Panc1 (cell line): ENCODE measurements around the gene SLC27A2. TPM values are rescaled to one million over a fixed set of nuclear protein-coding genes. Genes with fewer than 3 reads are reported as not detected.

Experiments used
- ATAC-seq: fragments of 200-7000 bp; cut with Tn5 transposase; 2 replicates; pipeline ENCODE4 v1.9.1; 2020; ENCODE audit warnings: mild to moderate bottlenecking, moderate library complexity
- BruUV-seq: library from RNA; stranded (reverse); fragments of 400-500 nt; replicated peaks from 2 replicates; lab custom pipeline; 2021; lab: Mats Ljungman, UMichigan
- CTCF ChIA-PET: fragments of 300-600 bp; sonication (Branson Sonifier 250); formaldehyde crosslinking; loops from one replicate; lab custom pipeline; 2022; ENCODE audit warnings: antibody characterized with exemption; lab: Charles Lee
- POLR2A ChIA-PET: fragments of 300-600 bp; sonication (Branson Sonifier 250); formaldehyde crosslinking; loops from one replicate; lab custom pipeline; 2022; ENCODE audit warnings: antibody characterized with exemption; lab: Charles Lee
- DNase-seq: peaks from one replicate; pipeline ENCODE4 v3.0.0-alpha.2; 2010; ENCODE audit warnings: low read depth, low spot score
- H3K27ac ChIP-seq: 2 replicates; pipeline ENCODE4 v1.5.1; 2011; ENCODE audit warnings: mild to moderate bottlenecking, low read length, inconsistent platforms
- H3K27me3 ChIP-seq: fragments of 200-500 bp; sonication (Bioruptor generic); 2 replicates; pipeline ENCODE4 v1.6.0; 2014; ENCODE audit warnings: low read length, inconsistent platforms; ENCODE audit not compliant: control insufficient read depth, insufficient read depth
- H3K36me3 ChIP-seq: fragments of 200-500 bp; sonication (Bioruptor generic); 2 replicates; pipeline ENCODE4 v1.5.1; 2014; ENCODE audit warnings: inconsistent platforms, mild to moderate bottlenecking, low read length, moderate library complexity; ENCODE audit not compliant: control insufficient read depth, insufficient read depth
- H3K4me1 ChIP-seq: 2 replicates; pipeline ENCODE4 v1.5.1; 2011; ENCODE audit warnings: inconsistent platforms, mild to moderate bottlenecking, low read length, moderate library complexity; ENCODE audit not compliant: control insufficient read depth, insufficient read depth
- H3K4me3 ChIP-seq, 2 experiments: 2 replicates each; pipeline ENCODE4 v1.5.1; 2011 to 2012; ENCODE audit warnings: low read depth in 2 of 2, low read length in 2 of 2, mild to moderate bottlenecking in 2 of 2, inconsistent platforms in 1 of 2, moderate library complexity in 1 of 2
- H3K9me3 ChIP-seq: fragments of 200-500 bp; sonication (Bioruptor generic); 2 replicates; pipeline ENCODE4 v1.5.1; 2014; ENCODE audit warnings: low read depth, mild to moderate bottlenecking, inconsistent platforms, low read length, moderate library complexity; ENCODE audit not compliant: control insufficient read depth, insufficient read depth
- POLR2AphosphoS5 ChIP-seq: IDR thresholded peaks from 2 replicates; pipeline ENCODE4 v1.6.1; 2012; ENCODE audit warnings: mild to moderate bottlenecking, low read depth, low read length, moderate library complexity
- SIN3A ChIP-seq: IDR thresholded peaks from 2 replicates; pipeline ENCODE4 v1.6.1; 2012; ENCODE audit warnings: low read depth, mild to moderate bottlenecking, low read length, moderate library complexity, borderline replicate concordance; ENCODE audit not compliant: insufficient read depth
- TCF7L2 ChIP-seq: IDR thresholded peaks from 2 replicates; pipeline ENCODE4 v1.6.1; 2011; ENCODE audit warnings: mild to moderate bottlenecking, low read depth, low read length, inconsistent platforms
- in situ Hi-C: cut with HindIII; loops from 2 replicates; pipeline ENCODE4 v1.10.0; 2016; ENCODE audit warnings: low sequenced_read_pairs, low pct_unique_long_range_greater_than_20kb
- intact Hi-C: fragments of 100-400 bp; cut with micrococcal nuclease; formaldehyde crosslinking; loops from one replicate; pipeline ENCODE4 v1.10.0; 2022; ENCODE audit not compliant: unreplicated experiment
- total RNA-seq: library from RNA; stranded (reverse); gene quantifications from one replicate; pipeline ENCODE4 v1.2.1, GENCODE V29; 2021; ENCODE audit not compliant: unreplicated experiment
- TF ChIP-seq, protein P1 (sequence below), 2 experiments: IDR thresholded peaks; 2 replicates each; pipeline ENCODE4 v1.6.1; 2011 to 2012; ENCODE audit warnings: low read depth in 2 of 2, control low read depth in 1 of 2, low read length in 1 of 2, mild to moderate bottlenecking in 1 of 2, moderate library complexity in 1 of 2; ENCODE audit not compliant: insufficient read depth in 1 of 2
- TF ChIP-seq, protein P2 (sequence below): fragments of 450-650 bp; IDR thresholded peaks from 2 replicates; pipeline ENCODE4 v1.5.1; 2017; ENCODE audit warnings: mild to moderate bottlenecking

The SLC27A2 gene
- total RNA-seq, 1 experiment from 2014 or later = 0.18 TPM

DNA sequence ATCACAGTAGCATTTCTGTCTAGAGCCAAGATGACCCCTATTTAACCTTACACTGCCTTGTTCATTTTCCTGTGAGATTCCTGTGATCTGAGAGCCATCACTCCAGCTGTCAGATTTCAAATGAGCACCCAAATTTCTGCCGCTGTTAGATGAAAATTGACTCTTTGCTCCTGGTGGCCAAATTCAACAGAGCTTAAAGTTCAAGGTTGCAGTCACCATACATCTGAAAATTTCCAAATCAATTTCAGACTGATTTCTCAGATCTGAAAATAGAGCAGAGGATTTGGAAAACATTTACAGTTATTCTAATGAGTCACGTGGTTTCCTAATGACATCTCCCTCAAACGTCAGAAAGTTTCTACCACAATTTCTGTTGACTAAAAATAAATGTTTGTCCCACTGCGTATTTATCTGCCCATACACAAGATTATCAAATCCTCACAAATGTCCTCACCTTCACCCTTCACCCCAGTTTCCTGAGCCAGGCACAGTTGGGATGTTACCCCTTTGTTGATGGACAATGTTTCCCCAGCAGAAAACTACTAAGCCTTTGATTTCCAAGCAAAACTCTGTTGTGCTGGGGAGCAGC lies 67.1 kb downstream of the SLC27A2 start:
- no peak overlapping the region for H3K27ac ChIP-seq
- H3K9me3 ChIP-seq = no peaks in the 10 kb centered on the region
- H3K4me1 ChIP-seq = no peaks in the 10 kb centered on the region
- intact Hi-C loops = no loop called here
- in situ Hi-C loops = no loop called here
- no peak overlapping the region for H3K4me3 ChIP-seq
- no peak for DNase-seq
- CTCF ChIA-PET = interaction anchor here (0.6 kb wide), 1 partner anchor 568 kb away, joined by 7 read pairs; no protein-coding TSS in a partner anchor
- POLR2A ChIA-PET = no interaction called here
- ATAC-seq = no peak
- H3K36me3 ChIP-seq = no peaks in the 10 kb centered on the region
- peaks cover under 1% of the 10 kb centered on the region; the same call in 1 of the 2 replicates for H3K27me3 ChIP-seq
- BruUV-seq = no TSS peak
- TF ChIP-seq, protein P1, sequence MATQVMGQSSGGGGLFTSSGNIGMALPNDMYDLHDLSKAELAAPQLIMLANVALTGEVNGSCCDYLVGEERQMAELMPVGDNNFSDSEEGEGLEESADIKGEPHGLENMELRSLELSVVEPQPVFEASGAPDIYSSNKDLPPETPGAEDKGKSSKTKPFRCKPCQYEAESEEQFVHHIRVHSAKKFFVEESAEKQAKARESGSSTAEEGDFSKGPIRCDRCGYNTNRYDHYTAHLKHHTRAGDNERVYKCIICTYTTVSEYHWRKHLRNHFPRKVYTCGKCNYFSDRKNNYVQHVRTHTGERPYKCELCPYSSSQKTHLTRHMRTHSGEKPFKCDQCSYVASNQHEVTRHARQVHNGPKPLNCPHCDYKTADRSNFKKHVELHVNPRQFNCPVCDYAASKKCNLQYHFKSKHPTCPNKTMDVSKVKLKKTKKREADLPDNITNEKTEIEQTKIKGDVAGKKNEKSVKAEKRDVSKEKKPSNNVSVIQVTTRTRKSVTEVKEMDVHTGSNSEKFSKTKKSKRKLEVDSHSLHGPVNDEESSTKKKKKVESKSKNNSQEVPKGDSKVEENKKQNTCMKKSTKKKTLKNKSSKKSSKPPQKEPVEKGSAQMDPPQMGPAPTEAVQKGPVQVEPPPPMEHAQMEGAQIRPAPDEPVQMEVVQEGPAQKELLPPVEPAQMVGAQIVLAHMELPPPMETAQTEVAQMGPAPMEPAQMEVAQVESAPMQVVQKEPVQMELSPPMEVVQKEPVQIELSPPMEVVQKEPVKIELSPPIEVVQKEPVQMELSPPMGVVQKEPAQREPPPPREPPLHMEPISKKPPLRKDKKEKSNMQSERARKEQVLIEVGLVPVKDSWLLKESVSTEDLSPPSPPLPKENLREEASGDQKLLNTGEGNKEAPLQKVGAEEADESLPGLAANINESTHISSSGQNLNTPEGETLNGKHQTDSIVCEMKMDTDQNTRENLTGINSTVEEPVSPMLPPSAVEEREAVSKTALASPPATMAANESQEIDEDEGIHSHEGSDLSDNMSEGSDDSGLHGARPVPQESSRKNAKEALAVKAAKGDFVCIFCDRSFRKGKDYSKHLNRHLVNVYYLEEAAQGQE (IDR thresholded peaks at IDR 0.05; ENCODE audit: insufficient read depth in 1 of 2, low read depth in 2 of 2, low read length in 1 of 2) = no peak
- no peak for TF ChIP-seq TCF7L2
- TF ChIP-seq POLR2AphosphoS5 = no peak
- TF ChIP-seq, protein P2, sequence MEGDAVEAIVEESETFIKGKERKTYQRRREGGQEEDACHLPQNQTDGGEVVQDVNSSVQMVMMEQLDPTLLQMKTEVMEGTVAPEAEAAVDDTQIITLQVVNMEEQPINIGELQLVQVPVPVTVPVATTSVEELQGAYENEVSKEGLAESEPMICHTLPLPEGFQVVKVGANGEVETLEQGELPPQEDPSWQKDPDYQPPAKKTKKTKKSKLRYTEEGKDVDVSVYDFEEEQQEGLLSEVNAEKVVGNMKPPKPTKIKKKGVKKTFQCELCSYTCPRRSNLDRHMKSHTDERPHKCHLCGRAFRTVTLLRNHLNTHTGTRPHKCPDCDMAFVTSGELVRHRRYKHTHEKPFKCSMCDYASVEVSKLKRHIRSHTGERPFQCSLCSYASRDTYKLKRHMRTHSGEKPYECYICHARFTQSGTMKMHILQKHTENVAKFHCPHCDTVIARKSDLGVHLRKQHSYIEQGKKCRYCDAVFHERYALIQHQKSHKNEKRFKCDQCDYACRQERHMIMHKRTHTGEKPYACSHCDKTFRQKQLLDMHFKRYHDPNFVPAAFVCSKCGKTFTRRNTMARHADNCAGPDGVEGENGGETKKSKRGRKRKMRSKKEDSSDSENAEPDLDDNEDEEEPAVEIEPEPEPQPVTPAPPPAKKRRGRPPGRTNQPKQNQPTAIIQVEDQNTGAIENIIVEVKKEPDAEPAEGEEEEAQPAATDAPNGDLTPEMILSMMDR = no peak
- no peak for TF ChIP-seq SIN3A

GRCh38 chr15:50249704-50250103 lies 67.7 kb downstream of the SLC27A2 start:
- TF ChIP-seq SIN3A (no peak), POLR2AphosphoS5 (no peak), TCF7L2 (no peak)
- TF ChIP-seq, protein P2 = no peak
- TF ChIP-seq, protein P1 (IDR thresholded peaks at IDR 0.05; ENCODE audit: insufficient read depth in 1 of 2, low read depth in 2 of 2, low read length in 1 of 2) = no peak
- ChIA-PET POLR2A (no interaction called here), CTCF (interaction anchor here (0.6 kb wide), 1 partner anchor 20 kb away, joined by 7 read pairs; no protein-coding TSS in a partner anchor)
- ATAC-seq (no peak), DNase-seq (no peak)
- H3K4me1 ChIP-seq = no peaks in the 10 kb centered on the region
- no TSS peak for BruUV-seq
- in situ Hi-C loops = no loop called here
- H3K36me3 ChIP-seq = no peaks in the 10 kb centered on the region
- no peak overlapping the region for H3K4me3 ChIP-seq
- intact Hi-C loops = no loop called here
- no peaks in the 10 kb centered on the region for H3K9me3 ChIP-seq
- H3K27ac ChIP-seq = no peak overlapping the region
- H3K27me3 ChIP-seq = peaks cover 3% of the 10 kb centered on the region; the same call in 1 of the 2 replicates
